GM10847 (cell line): Measurements from ENCODE around the gene ANGPTL2.

Experiments
- POLR2A ChIP-seq: IDR thresholded peaks from 2 replicates; pipeline ENCODE4 v1.6.1; 2011; ENCODE audit not compliant: insufficient read length; ENCODE audit errors: extremely low read depth

ANGPTL2 gene

DNA sequence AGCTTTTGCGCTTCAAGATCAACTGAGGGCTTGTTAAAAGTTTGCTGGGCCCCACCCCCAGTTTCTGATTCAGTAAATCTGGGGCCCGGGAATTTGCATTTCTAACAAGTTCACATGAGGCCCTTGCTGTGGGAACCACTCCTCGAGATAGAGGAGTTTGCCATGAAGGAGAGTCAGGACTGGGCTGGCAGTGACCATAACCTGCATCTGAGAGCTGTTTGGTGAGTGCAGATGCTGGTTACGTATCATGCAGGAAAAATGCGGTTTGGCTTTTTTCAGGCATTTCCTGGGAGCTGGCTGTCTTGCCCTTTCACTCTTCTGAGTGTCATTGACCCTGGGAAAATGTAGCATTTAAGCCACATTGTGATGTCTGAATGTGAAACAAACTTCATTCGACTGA is 9.4 kb upstream of the ANGPTL2 start:
- no peak for TF ChIP-seq POLR2A

DNA sequence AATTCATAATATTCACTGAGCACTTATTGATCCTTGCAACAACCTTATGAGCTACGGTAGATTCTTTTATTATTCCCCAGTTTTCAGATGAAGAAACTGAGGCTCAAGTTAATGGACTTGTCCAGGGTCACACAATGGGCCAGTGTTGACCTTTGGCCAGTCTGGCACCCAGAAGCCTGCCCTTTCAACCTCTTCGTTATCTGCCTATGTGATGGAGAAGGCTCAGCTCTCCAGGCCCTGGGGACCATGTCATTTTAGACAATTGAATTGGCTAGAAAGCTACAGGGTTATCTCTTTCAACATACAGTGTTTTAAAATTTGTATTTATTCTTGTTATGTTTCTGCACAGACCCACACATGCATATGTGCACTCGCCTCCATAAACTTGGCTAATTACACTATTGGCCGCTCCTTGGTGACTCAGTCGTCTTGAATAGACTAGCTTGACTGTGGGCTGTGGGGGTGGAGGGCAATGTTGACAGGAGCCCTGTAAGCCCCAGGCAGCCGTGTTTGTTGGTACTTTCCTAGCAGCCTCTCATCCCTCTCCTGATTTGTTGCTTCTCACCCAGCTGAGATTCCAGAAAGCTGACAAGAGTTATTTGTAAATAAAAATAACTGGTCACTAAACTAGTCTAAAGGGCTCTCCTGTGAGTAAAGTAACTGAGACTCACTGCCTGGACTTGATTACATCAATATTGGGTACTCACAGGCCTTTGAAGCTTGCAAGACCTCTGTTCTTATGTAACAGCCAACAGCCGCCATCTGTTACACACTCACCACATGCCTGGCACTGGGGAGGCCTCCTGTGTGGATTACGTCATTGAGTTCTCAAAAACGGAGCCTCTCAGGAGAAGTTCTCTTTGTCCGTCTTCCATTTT is 8.5 kb upstream of the ANGPTL2 start:
- TF ChIP-seq POLR2A, result no peak

DNA sequence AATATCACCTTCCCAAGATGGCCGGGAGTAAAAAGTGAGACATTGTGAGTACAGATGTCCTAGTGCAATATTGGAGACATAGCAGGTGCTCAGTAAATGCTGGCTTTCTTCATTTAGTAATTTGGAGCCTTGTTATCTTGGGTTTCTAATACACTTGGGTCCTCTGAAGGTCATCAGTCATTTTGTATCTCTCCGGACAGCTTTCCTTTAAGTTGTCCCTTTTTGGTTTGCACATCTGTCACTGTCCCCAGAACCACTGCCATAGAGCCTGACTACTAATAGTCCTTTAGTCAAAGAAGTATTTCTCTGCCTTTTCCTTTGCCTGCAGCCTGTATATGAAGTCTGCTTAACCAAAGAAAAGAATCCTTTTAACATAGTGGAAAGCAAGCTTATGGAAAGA is 7.8 kb upstream of the ANGPTL2 start:
- no peak for TF ChIP-seq POLR2A

DNA sequence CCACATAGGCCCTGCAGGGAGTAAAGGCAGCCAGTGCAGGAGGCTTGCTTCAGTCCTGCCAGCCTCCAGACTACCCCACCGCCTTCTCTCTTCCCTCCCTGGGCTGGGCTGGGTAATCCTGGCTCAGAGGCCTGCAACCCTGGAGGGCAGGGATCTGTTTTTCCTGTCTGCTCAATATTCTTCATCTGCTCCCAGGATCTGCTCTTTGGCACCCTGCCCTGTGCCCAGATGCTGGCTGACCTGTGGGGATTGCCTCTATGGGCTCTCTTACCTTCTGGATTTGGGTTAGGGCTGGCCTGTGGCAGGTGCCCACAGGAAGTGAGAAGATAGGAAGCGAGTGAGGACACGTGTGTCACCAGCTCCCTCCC is 7.3 kb upstream of the ANGPTL2 start:
- no peak for TF ChIP-seq POLR2A

DNA sequence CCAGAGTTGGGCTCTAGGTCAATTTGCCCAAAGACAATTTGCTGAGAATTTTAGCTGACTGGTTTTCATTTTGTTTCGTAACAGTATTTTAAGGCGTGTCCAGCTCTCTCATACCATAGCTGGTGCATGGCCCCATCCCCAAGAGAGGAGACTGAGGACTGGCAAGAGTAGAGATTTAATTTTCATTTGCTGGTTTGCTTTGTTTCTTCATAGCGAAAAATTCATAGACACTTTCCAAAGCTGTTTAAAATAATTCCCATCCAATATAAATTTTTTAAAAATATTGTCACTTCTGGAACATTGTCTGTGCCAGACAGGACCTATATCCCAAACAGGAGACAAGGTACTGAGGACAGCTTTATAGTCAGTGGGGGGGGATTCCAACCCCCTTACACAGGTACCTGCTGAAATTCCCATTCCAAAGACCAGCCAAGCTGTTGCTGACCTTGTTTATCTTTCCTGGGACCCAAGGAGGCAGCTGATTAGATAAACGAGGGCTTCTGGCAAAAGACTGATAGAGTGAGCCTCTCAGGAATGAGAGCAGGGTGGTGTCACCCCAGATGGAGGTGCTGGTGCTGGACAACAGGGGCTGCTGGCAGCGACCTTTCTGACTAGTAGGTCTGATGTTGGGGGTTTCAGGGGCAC is 6.8 kb upstream of the ANGPTL2 start:
- no peak for TF ChIP-seq POLR2A

DNA sequence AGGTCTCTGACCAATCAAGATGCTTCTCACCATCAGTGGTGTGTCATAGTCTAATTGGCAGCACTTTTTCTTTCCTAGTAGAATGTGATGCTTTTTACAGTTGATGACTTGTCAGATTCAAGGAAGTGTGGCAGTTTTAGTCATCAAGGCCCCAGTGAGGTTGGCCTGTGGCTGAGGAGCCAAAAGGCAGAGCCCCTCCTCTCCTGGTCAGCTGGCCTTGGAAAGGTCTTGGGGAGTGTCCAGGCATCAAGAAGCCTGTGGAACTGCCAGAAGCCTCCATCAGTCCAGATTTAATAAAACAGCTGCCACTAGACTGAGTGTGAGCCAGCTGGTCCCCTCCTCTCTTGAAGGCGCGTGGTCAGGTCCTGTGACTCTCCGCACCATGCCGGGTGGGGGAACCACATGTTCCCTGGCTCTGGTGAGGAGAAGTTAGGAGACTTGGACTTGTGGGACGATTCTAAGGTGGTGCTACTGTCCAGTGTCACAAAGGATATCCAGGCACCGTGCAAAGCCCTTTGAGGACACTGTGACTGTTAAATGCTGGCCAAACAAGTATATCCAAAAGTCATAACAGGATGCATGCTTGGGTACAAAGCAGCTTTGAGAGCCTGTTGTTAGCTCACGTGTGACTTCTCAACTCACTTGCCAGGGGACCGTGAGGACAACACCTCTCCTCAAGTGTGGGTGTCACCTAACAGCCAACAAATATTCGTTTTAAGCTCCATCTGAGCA is 6.1 kb upstream of the ANGPTL2 start:
- no peak for TF ChIP-seq POLR2A

DNA sequence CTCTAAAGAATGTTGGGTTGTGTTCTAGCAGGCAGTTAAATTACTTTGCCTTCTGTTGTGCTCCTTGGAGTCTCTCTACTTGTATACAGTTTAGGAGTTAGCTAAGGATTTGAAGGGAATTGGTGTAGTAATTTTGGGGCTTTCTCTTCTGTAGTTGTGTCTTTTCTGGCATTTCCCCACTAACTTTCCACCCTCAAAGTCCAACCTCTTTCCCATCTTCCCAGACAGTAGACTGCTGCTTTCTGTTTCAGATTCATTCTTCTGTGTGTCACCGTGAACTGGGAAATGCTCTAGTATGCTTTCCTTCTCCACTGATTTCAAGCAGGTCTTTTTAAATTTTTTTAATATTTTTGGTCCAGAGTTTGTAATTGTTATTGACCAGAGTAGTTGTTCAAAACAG is 4.5 kb upstream of the ANGPTL2 start:
- no peak for TF ChIP-seq POLR2A

DNA sequence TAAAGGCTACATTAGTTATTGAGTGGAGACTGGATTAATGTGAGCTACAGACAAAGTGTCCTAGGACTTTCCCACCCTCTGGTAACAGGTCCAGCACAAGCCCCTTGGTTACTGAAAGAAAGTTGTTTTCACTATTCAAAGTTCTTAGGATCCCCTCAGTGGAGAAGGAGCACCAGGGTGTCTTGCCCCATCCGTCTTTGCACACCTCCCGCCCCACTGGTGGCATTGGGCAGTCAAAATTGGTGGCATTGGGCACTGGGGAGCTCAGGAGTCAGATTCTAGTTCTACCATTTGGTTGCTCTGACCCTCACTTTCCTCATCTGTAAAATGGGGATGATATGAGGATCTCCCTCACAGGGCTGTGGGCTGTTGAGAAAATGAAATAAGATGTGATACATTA is 2.4 kb upstream of the ANGPTL2 start:
- TF ChIP-seq POLR2A, result no peak

DNA sequence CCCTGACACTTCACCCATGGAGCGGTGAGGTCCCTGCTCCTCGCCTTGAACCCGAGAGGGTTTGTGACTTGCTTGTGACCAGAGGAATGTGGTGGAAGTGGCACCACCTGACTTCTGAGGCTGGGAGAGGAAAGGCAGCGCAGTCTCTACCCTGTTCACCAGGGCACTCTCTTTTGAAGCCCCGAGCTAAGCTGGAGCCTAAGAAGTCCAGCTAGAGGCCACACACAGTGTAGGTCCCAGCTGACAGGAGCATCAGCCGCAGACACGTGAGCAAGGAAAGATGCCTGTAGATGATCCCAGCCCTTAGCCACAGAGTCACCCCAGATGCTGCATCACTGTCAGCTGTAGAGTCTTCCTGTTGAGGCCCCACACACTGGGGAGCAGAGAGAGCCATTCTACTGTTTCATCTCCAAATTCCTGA is 1.7 kb upstream of the ANGPTL2 start:
- TF ChIP-seq POLR2A, result no peak

DNA sequence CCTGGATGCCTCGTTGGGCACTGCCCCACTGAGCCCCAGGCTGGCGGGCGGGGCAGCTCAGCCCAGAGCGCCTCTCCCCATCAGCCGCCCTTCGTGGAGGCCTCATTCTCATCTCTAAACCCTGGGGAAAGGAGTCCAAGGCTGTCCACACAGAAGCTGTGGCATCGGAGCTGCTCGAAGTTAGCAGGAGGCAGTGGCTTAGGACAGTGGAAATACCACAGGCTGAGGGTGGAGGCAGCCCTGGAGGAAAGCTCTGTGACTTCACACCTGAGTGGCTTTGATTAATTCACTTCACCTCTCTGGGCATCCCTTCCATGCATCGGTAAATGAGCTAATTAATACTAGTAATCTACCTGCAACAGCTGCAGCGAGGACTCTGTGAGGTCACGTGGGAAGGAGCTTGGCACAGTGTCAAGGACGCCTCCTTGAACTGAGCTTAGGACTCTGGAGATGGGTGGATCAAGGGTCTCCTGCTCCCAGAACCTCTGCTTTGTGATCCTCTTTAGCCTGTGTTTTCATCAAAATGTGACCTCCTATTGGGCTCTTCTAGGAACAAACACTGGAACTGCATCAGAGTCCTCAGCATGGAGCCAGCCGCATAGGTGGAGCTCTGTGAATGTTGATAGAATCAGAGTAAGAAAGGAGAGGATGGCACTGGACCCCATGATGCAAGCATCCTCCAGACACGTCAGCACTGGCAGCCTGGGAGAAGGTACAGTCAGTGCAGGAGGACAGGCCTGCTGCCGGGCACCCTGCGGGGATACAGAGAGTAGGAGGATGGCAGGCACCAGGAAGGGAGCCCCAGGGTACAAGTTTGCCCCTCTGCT is 842 bp upstream of the ANGPTL2 start:
- no peak for TF ChIP-seq POLR2A

DNA sequence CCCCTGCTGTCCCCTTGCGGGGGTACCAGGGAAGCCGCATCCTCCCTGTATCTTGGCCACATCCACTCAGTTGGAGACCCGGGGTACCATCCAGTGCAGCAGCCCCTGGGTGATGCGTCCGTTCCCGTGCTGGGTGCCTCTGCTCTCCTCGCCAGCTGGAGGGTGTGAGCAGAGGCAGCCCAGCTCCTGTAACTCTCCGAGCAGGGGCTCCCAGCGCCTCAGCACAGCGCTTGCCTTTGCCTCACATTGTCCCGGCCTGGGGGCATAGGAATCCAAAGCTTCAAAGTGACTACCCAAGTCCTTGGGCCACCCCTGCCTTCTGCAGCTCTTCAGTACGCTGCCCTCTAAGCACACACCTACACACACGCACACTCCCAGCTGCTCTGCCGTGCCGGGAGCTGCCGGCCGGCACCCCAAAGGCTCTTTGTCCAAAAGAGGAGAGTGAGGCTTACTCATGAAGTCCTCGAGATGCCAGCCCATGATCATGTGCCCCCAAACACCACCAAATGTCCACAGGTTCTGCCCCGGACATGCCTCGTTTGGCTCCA is 733 bp downstream of the ANGPTL2 start:
- TF ChIP-seq POLR2A, result no peak

DNA sequence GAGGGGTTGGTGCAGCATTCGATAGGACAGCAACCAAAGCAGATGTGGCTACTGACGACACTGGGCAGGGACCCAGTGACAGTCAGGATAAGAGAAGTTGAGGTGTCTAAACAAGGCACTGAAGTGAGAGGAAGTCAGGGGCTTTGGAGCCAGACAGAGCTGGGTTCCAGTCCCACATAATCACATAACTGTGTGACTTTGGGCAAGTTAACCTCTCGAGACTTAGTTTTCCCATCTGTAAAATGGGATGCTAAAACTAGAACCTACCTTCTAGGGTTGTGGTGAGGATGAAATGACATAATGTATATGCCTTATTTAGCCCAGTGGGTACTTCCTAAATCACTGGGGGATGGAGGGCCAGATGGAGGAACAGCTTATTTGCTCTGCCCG is 3.1 kb downstream of the ANGPTL2 start:
- no peak for TF ChIP-seq POLR2A

DNA sequence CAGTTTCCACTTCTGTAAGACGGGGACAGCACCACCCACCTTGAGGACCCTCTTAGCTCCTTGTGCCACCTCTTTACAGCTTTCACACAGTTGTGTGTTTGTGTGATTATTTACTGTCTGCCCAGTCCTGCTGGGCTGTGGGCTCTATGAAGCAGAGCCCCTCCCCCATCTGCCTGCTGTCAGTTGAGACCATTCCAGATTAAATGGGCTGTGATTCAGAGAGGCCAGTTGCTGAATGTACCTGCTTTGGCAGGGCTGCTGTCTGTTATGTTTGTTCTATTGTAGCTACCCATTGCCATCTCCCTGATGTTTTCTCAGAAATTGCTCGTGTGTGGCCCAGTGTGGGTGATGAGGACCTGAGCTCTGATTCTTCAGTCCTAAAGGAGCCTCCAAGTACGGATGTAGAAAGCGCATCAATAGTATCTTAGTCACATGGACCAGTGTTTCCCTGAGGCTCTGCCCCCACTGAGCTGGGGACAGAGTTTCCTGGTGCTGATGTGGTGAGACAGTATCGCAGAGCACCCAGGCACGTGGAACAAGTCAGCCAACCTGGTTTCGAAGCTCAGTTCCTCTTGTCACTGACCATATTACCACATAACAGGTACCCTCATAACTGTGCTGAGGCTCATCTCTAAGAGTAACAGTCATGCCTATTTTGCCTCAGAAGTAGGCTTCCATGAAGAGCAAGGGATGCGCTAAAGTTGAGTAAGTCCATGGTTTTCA is 3.7 kb downstream of the ANGPTL2 start:
- TF ChIP-seq POLR2A, result no peak

DNA sequence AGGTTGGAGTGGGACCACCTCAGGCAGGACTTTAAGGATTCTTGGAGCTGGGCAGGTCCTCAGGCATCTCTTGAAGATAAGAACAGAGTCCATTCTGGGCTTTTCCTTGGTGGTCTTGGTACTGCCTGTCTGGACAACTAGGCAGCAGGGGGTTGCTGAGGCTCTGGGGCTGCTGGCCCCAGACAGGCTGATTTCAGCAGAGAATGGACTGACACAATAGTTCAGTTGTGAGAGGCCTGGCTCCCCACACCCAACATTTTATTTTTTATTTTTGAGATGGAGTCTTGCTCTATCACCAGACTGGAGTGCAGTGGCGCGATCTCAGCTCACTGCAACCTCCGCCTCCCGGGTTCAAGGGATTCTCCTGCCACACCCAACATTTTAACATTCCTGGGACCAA is 4.6 kb downstream of the ANGPTL2 start:
- no peak for TF ChIP-seq POLR2A

DNA sequence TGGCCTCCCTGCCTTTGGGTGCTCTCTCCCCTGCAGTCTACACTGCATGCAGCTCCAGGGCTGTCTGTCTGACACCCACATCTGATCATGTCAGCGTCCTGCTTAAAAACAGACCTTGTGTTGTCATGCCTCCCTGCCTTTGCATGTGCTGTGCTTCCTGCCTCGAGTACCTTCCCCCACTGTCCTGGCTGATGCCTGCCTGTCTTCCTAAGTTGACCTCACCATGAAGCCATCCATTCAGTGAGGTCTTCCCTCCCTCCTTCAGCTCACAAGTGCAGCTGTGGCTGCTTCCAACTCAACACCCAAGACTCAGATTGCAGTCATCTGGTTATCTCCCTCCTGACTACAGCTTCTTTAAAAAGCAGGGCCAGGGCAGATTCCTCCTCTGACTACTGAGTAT is 5.5 kb downstream of the ANGPTL2 start:
- TF ChIP-seq POLR2A, result no peak
